ENCODE results near the gene SMIM14.

- TF ChIP-seq EZH2 (IDR thresholded peaks at IDR 0.05; ENCODE audit: borderline replicate concordance, low read depth, low read length, poor library complexity, severe bottlenecking), result no peak
- TF ChIP-seq, protein P1, sequence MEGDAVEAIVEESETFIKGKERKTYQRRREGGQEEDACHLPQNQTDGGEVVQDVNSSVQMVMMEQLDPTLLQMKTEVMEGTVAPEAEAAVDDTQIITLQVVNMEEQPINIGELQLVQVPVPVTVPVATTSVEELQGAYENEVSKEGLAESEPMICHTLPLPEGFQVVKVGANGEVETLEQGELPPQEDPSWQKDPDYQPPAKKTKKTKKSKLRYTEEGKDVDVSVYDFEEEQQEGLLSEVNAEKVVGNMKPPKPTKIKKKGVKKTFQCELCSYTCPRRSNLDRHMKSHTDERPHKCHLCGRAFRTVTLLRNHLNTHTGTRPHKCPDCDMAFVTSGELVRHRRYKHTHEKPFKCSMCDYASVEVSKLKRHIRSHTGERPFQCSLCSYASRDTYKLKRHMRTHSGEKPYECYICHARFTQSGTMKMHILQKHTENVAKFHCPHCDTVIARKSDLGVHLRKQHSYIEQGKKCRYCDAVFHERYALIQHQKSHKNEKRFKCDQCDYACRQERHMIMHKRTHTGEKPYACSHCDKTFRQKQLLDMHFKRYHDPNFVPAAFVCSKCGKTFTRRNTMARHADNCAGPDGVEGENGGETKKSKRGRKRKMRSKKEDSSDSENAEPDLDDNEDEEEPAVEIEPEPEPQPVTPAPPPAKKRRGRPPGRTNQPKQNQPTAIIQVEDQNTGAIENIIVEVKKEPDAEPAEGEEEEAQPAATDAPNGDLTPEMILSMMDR (conservative IDR thresholded peaks at IDR 0.05; ENCODE audit: low read depth, low read length), result no peak
Measured at GRCh38 chr4:39568805-39569204, 69.9 kb downstream of the SMIM14 start.
